ENCODE data around the gene CD40LG. TPM values are rescaled to one million over a fixed set of nuclear protein-coding genes. Genes with fewer than 3 reads are reported as not detected.

Gene CD40LG
- total RNA-seq, 1 donor = not detected

DNA sequence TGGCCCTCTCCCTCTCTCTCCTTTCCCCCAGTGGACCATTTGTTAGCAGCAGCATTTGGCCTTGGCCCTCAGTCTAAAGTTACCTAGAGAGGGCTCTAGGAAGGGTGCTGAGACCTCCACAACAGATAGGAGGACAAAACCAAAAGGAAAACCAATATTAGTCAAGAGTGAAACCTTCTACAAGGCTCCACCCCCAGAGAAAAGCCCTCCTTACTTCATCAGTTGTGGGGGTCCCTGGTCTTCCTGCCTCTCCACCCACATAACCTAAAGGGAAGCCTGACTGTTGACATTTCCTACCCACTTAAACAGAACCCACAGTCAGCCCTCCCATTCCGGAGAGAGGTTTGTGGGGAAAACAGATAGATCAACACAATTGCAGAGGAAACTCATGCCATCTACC is 4.7 kb upstream of the CD40LG start:
- no peak overlapping the region for H3K4me3 ChIP-seq (ENCODE audit: low read depth, low read length)
- DNase-seq (ENCODE audit: low read depth) = no peak
- TF ChIP-seq, protein P1, sequence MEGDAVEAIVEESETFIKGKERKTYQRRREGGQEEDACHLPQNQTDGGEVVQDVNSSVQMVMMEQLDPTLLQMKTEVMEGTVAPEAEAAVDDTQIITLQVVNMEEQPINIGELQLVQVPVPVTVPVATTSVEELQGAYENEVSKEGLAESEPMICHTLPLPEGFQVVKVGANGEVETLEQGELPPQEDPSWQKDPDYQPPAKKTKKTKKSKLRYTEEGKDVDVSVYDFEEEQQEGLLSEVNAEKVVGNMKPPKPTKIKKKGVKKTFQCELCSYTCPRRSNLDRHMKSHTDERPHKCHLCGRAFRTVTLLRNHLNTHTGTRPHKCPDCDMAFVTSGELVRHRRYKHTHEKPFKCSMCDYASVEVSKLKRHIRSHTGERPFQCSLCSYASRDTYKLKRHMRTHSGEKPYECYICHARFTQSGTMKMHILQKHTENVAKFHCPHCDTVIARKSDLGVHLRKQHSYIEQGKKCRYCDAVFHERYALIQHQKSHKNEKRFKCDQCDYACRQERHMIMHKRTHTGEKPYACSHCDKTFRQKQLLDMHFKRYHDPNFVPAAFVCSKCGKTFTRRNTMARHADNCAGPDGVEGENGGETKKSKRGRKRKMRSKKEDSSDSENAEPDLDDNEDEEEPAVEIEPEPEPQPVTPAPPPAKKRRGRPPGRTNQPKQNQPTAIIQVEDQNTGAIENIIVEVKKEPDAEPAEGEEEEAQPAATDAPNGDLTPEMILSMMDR (IDR thresholded peaks at IDR 0.05; ENCODE audit: insufficient read depth, low read depth, low read length) = no peak

DNA sequence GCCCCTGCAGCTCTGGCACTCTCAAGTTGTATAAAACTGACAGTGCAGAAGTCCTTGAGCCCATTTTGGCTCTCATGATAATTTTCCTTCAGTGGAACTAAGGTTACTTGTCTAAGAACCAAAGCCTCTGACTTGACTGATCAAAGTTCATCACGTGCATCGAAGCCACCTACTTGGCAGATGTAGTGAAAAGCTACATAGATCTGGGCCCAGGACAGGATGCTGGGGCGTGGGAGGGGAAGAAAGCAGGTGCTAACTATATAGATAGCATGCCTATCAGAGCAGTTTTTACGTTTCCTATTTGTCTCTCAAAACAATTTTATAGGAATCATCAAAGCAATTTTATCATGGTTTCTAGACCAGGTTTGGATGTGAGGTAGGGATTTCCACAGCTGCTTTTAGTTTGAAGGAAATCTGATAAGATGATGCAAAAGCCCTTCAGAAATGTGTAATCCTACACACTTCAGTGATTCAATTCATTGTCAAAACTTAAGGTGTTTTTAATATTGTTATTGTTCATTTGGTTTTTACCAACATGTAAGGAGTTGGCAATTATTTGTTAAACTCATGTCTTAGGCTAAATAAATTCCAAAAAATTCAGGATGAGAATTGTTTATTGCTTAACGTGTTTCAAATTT is 1.2 kb upstream of the CD40LG start:
- H3K4me3 ChIP-seq (ENCODE audit: low read depth, low read length) = no peak overlapping the region
- no peak for DNase-seq (ENCODE audit: low read depth)
- TF ChIP-seq, protein P1 (IDR thresholded peaks at IDR 0.05; ENCODE audit: insufficient read depth, low read depth, low read length) = no peak

DNA sequence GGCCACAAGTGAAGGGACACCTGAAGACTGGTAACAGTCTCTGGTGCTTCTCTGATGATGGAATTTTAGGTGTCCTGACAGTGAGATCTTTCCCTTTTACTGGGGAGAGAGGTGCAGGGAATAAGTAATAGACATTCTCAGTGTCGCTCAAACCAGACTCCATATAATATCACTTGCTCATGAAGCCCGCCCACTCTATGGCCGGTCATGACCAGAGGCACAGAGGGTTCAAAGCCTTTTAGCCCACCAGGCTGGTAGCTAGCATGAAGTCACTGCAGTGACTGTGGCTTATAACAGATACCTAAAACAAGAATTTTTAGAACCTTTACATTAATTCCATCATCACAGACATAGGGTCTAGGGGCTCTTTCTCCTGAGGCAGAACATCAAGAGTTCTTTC is 2.9 kb downstream of the CD40LG start:
- DNase-seq (ENCODE audit: low read depth) = no peak
- TF ChIP-seq, protein P1 (IDR thresholded peaks at IDR 0.05; ENCODE audit: insufficient read depth, low read depth, low read length) = no peak
- H3K4me3 ChIP-seq (ENCODE audit: low read depth, low read length) = no peak overlapping the region

DNA sequence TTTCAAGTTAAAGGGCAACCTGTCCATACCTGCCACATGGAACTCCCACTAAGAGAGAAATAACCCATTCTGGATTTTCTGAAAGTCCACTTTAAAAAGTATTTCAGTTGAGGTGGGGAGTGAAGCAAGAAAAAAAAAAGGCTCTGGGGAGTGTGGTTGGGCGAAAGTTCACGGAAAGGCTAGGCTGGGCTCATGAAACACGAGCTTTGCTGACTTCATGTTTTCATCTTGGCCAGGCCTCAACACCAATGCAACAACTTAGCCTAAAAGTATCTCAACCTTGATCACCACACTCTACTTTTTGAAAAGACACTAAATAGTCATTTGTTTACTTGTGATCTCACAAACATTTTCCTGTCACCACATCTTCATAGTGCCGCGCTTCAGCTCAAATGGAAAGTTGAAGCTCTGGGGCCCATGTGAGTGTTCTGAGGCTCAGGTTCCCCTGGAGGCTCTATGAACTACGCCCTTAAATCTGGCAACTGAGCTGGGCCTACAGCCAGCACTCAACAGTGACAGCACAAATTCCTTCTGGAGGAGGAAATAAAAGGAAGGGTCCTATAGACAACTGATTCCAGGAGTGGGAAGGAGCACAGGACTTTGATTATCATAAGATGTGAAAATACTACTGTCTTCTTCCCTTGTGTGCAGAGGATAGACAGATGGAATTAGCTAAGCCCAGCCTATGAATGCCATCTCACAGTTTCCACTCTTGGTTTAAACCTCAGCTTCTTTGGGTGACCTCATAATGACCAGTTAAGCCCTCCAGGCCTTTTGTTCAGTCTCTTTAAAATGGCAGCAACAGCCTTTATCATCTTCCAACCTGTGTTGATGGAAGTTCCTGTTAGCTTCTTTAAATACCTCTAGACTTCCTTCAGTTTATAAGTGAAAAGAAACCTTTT is 5.1 kb downstream of the CD40LG start:
- no peak overlapping the region for H3K4me3 ChIP-seq (ENCODE audit: low read depth, low read length)
- TF ChIP-seq, protein P1 (IDR thresholded peaks at IDR 0.05; ENCODE audit: insufficient read depth, low read depth, low read length) = no peak
- no peak for DNase-seq (ENCODE audit: low read depth)

DNA sequence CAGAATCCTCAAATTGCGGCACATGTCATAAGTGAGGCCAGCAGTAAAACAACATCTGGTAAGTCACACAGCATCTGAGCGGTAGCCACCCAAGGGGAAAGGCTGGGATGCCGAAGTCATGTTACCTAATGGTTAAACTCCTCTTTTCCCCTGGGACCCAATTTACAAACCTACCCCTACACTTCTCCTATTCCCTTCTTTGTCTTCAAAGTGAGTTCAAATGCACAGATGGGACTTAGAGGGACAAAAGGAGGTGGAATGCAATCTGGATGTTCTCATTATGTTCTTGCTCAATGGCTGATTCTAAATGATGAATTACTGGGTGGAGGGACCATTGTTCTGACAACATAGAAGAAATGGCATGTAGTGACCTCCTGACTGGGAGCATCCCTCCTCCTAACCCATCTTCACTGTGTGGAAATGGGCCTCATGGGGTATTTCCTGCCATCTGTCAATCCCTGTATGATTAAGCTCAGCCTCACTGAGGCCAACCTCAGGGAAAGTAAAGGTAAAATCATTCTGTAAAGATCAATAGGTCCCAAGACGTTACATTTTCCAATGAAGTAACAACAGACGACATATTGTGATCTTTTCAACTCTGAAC is 8.5 kb downstream of the CD40LG start:
- H3K4me3 ChIP-seq (ENCODE audit: low read depth, low read length) = no peak overlapping the region
- TF ChIP-seq, protein P1 (IDR thresholded peaks at IDR 0.05; ENCODE audit: insufficient read depth, low read depth, low read length) = no peak
- no peak for DNase-seq (ENCODE audit: low read depth)

DNA sequence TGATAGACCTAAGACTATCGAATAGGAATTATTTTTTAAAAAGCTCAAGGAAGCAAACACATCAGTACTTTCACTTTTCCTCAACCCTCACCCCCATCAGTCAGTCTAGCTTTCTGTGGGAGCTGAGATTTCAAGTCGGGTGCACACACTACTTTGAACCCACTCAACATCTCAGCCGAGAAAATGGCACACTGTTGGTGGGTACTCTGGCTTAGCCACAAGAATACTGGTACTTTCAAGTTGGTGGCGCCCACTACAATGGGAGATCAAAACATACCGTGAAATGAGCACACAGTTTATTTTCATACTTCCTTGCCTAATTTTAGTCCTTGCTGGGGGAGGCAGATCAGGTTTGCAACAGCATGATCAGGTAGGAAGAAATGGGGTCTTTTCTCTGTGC is 10.2 kb downstream of the CD40LG start:
- no peak for DNase-seq (ENCODE audit: low read depth)
- no peak overlapping the region for H3K4me3 ChIP-seq (ENCODE audit: low read depth, low read length)
- TF ChIP-seq, protein P1 (IDR thresholded peaks at IDR 0.05; ENCODE audit: insufficient read depth, low read depth, low read length) = no peak

Data from fibroblast of villous mesenchyme (primary cell).